ENCODE data around the gene EPHB2. TPM values are rescaled to one million over a fixed set of nuclear protein-coding genes. Genes with fewer than 3 reads are reported as not detected.

The EPHB2 gene
- total and polyA plus RNA-seq, 8 donors: 0.13 to 88.1 (median 2.6) TPM; not detected in 1

- H3K9me3 ChIP-seq: peaks cover 0 to 11% (median 4%) of the 10 kb centered on the region in 4 donors
- TF ChIP-seq CTCF (IDR thresholded peaks at IDR 0.05) (no peak), POLR2A (IDR thresholded peaks at IDR 0.05) (no peak), POLR2AphosphoS5 (IDR thresholded peaks at IDR 0.05) (no peak), EP300 (IDR thresholded peaks at IDR 0.05) (no peak)
- peaks cover 0 to 12% (median 3%) of the 10 kb centered on the region in 4 donors for H3K4me1 ChIP-seq
- 12 to 16% (median 16%) methylated on average over 5 of the region's 5 CpGs for WGBS, 5 donors
- peaks cover 0 to 60% (median 22%) of the 10 kb centered on the region in 3 donors for H3K27me3 ChIP-seq
- H3K4me3 ChIP-seq: no peak overlapping the region
- H3K27ac ChIP-seq: no peak overlapping the region
- H3K36me3 ChIP-seq: no peaks in the 10 kb centered on the region
- intact Hi-C loops (cut with DNase I; ENCODE audit: low total_unique reads): loop anchor here (10.0 kb wide), 1 partner anchor 265 kb away; no protein-coding TSS in a partner anchor
- peak in 1 of 2 donors; percentile 86 for DNase-seq
Observed at GRCh38 chr1:22969304-22969709, 258.7 kb downstream of the EPHB2 start.

- intact Hi-C loops (cut with DNase I; ENCODE audit: low total_unique reads): no loop called here
- Histone ChIP-seq H3K9me3 (peaks cover 0 to 11% (median 4%) of the 10 kb centered on the region in 4 donors), H3K4me3 (no peak overlapping the region), H3K4me1 (peaks cover 0 to 12% (median 3%) of the 10 kb centered on the region in 4 donors), H3K27me3 (peaks cover 0 to 58% (median 22%) of the 10 kb centered on the region in 3 donors), H3K36me3 (no peaks in the 10 kb centered on the region), H3K27ac (no peak overlapping the region)
- 83 to 94% (median 86%) methylated on average over 2 of the region's 2 CpGs for WGBS, 5 donors
- TF ChIP-seq POLR2AphosphoS5 (IDR thresholded peaks at IDR 0.05) (no peak), CTCF (IDR thresholded peaks at IDR 0.05) (no peak), POLR2A (IDR thresholded peaks at IDR 0.05) (no peak), EP300 (IDR thresholded peaks at IDR 0.05) (no peak)
- DNase-seq: no peak
Observed at GRCh38 chr1:22970096-22970495, 259.5 kb downstream of the EPHB2 start.

Small RNA genes within 50 kb of the gene (small RNA-seq; reads per million reads assigned to genes)
- gene MIR4253 (0 reads per million in 4 donors), gene MIR4684 (0 reads per million in 4 donors)

Other genes with a start within 250 kb of the EPHB2 start
- not detected for gene EPHA8, start 147.3 kb upstream of the EPHB2 start, total RNA-seq
- not detected for gene EPHA8, start 147.3 kb upstream of the EPHB2 start, polyA plus RNA-seq
- 100 to 1,000 TPM in 2 of 5 donors, 10 to 100 TPM in 2, 1 to 10 TPM in 1; 2.9 to 127 (median 60.4) TPM for gene C1QA, start 74.2 kb upstream of the EPHB2 start, total RNA-seq
- 100 to 1,000 TPM in 1 of 3 donors, 10 to 100 TPM in 2; 62.7 to 109 (median 85.5) TPM for gene C1QA, start 74.2 kb upstream of the EPHB2 start, polyA plus RNA-seq
- 100 to 1,000 TPM in 2 of 5 donors, 10 to 100 TPM in 3; 42.3 to 181 (median 71.0) TPM for gene C1QC, start 67.2 kb upstream of the EPHB2 start, total RNA-seq
- gene C1QC, start 67.2 kb upstream of the EPHB2 start, polyA plus RNA-seq: 10 to 100 TPM; 27.8 to 86.9 (median 50.1) TPM
- gene C1QB, start 57.6 kb upstream of the EPHB2 start, total RNA-seq: 100 to 1,000 TPM in 2 of 5 donors, 10 to 100 TPM in 3; 57.8 to 223 (median 74.4) TPM
- 100 to 1,000 TPM in 1 of 3 donors, 10 to 100 TPM in 2; 49.8 to 128 (median 88.0) TPM for gene C1QB, start 57.6 kb upstream of the EPHB2 start, polyA plus RNA-seq